ENCODE data around the gene SELENBP1. TPM values are rescaled to one million over a fixed set of nuclear protein-coding genes. Genes with fewer than 3 reads are reported as not detected.
A peak's percentile ranks its signal among the peaks of the same experiment; 100 is the strongest.
"Not testable (repeated sequence)": the region's sequence is repeated elsewhere in the genome, so short reads cannot be mapped to it uniquely, and the experiment has no call there.

The SELENBP1 gene
- total RNA-seq, 1 donor from 2014 or later, result 99.1 TPM

DNA sequence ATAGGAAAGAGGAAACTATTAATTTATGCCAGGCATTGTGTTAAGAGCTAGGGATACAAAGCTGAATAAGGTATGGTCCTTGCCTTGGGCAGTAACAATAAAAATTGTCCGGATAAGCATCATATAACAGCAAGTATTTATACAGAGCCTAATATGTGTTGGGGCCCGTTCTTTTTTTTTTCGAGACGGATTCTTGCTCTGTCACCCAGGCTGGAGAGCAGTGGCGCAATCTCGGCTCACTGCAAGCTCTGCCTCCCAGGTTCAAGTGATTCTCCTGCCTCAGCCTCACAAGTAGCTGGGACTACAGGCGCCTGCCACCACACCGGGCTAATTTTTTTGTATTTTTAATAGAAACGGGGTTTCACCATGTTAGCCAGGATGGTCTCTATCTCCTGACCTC is 22.2 kb downstream of the SELENBP1 start:
- DNase-seq; ATAC-seq; intact Hi-C loops (cut with micrococcal nuclease): not testable (repeated sequence)

DNA sequence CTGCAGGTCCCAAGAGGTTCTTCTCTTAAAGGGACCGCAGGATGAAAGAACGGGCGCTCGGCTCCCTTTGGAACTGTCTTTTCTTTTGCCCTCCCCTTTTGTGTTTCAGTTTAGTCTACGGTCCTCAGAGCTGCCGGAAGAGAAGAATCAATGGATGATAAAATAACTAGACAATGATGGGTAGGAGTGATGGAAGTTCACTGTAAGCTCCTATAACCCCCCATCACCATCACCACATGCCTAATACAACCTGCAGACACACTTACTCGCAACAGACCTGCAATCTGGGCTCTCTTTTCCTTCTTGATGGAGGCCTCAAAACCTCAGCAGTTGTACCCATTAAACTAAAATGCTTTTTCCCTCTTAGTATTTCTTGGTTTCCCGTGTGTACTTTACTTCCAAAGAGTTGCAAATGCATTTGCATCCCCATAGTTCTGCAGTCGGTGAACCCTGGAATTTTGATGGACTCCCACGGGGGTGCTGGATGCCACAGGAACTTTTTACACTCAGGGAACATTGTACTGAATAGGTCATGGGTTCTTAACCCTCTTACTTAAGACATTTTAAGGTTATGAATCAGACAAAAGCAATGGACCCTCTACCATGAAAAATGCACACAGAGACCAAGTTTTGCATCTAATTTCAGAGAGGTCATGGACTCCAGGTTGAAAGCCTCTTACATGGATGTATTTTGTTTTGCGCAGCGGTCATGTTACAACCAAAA is 24.8 kb downstream of the SELENBP1 start:
- intact Hi-C loops (cut with micrococcal nuclease), result loop anchor here (10.0 kb wide), 1 partner anchor 47 kb away; the partner anchor contains the start of gene PSMB4

DNA sequence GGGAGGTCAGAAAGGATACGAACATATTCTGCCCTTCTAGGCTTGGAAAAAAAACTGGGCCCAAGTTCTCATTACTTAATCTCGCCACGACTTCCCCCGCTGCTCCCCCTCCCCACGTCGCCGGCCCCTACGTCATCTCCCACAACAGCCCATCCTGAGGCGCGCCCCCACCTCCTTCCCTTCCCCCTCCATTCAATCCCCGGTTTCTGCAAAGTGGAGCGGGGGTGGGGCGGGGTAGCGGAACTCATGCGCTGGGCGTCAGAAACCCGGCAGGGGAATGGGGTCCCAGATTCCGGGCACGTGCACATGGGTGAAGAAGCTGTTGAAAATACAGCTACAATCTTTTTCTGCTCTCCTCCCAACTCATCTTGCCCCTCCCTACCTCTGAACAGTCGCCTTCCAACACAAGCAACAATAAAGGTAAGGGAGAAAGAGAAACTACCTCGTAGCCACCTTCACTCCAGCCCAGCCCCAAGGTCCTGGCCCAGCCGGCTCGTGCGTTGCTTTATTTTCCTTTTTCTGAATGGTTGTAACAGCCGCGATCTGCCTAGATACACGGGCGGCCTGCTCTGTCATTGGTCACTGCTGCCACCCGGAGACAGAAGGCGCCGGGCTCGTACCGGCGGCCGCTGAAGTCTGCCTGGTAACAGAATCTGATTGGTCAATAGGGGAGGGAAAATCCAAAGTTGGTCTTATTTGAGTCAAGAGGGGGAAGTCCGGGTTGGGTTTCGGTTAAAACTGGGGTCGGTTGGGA is 25.6 kb downstream of the SELENBP1 start, which contains the start of gene RFX5:
TSS of gene RFX5 (minus strand) at position 484 of the 754 bp plus-strand sequence. CDS start 932 bp downstream, outside the sequence.
- ATAC-seq (peak; percentile 99), DNase-seq (peak; percentile 95)
- intact Hi-C loops (cut with micrococcal nuclease), result loop anchor here (10.0 kb wide), 1 partner anchor 48 kb away; the partner anchor contains the start of gene PSMB4

More for the DNA sequence above, 24.8 kb downstream of the SELENBP1 start:
- no peak for DNase-seq
- ATAC-seq, result no peak

- DNase-seq (no peak), ATAC-seq (no peak)
- intact Hi-C loops (cut with micrococcal nuclease), result loop anchor here (10.0 kb wide), 1 partner anchor 49 kb away; the partner anchor contains the start of gene PSMB4
Measured at GRCh38 chr1:151346082-151346768, 26.3 kb downstream of the SELENBP1 start.

- no peak for DNase-seq
- no peak for ATAC-seq
- intact Hi-C loops (cut with micrococcal nuclease), result loop anchor here (10.0 kb wide), 1 partner anchor 51 kb away; the partner anchor contains the start of gene PSMB4
Measured at GRCh38 chr1:151344291-151344690, 28.2 kb downstream of the SELENBP1 start.

- intact Hi-C loops (cut with micrococcal nuclease), result loop anchor here (10.0 kb wide), 1 partner anchor 51 kb away; the partner anchor contains the start of gene PSMB4
- no peak for ATAC-seq
- no peak for DNase-seq
Measured at GRCh38 chr1:151343587-151343986, 28.9 kb downstream of the SELENBP1 start.

DNA sequence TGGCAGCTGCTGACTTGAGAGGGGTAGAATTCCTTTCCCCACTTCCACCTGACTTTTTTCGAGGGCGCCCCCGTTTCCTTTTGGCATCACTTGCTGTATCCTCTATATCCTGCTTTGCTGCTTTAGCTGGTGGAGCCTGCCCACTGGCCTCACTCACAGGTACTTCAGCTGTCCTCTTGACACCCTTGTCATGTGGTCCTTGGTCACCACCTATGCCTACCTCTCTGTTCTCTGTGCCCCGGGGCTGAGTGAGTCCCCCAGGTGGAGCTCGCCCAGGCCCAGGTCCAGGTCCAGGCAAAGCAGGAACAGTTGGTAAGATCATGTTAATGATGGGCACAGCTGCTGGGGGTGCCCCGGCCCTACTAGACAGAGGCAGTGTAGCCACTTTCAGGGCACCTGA is 29.9 kb downstream of the SELENBP1 start:
- DNase-seq, result no peak
- ATAC-seq, result no peak
- intact Hi-C loops (cut with micrococcal nuclease), result loop anchor here (10.0 kb wide), 1 partner anchor 52 kb away; the partner anchor contains the start of gene PSMB4

GRCh38 chr1:151342021-151342420 is 30.5 kb downstream of the SELENBP1 start:
- intact Hi-C loops (cut with micrococcal nuclease), result loop anchor here (10.0 kb wide), 1 partner anchor 53 kb away; the partner anchor contains the start of gene PSMB4
- ATAC-seq (no peak), DNase-seq (no peak)

DNA sequence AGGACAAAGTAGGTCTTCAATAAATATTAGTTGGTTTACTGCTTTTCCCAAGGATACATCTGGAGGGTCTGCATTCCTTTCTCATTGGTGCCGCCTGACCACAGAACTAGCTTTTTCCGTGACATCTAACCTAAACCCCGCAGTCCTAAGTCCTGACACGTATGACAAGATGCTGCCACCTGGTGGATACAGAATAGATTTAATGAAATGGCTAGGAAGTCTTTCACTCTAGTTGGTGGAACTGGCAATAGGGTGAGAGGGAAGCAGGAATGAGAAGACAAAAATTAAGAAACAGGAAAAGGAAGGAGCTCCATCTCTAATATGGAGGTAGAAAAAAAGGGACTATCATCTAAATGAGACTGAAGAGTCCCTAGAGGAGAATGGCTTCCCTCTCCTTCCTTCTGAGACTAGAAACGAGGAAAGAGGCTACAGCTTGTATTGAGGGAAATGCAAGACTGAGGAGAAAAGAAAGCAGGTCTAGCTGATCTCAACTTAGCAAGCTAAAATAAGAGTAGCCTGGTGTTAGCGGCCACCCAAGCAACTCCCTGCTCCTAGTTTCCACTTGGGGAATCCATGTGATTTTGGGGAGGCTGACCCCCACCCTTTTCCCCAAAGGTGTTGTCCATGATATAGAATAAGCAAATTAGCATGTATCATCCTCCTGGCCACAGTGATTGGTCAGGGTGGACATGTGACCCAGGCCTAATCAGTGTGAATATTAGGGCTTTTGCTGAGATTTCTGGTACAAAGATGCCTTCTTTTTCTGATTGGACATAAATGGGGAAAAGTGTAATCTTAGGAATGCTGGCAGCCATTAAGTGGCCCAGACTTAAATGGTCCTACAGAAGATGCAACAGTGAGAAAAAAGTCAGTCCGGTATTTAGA is 31.4 kb downstream of the SELENBP1 start:
- ATAC-seq (peak; percentile 90), DNase-seq (no peak)
- intact Hi-C loops (cut with micrococcal nuclease), result loop anchor here (2.0 to 10.0 kb wide), 2 partner anchors 40 to 54 kb away; partner anchors contain the start of gene PSMB4

- intact Hi-C loops (cut with micrococcal nuclease), result no loop called here
- DNase-seq (no peak), ATAC-seq (no peak)
Measured at GRCh38 chr1:151336556-151336955, 35.9 kb downstream of the SELENBP1 start.

DNA sequence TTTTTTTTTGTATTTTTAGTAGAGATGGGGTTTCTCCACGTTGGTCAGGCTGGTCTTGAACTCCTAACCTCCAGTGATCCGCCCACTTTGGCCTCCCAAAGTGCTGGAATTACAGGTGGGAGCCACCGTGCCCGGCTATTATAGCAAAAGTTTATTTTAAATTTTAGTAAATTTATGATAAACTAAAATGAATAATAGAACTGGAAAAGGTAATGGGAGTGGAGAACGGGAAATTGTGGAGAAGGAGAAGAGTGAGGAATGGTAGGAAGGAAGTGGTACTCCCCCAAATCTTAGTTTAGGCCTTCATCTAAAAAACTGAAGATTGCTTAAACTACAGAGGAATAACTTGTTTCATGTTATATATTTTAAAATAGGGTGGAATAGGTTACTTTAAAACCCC is 37.7 kb downstream of the SELENBP1 start:
- ATAC-seq (no peak), DNase-seq (no peak)
- intact Hi-C loops (cut with micrococcal nuclease), result no loop called here

DNA sequence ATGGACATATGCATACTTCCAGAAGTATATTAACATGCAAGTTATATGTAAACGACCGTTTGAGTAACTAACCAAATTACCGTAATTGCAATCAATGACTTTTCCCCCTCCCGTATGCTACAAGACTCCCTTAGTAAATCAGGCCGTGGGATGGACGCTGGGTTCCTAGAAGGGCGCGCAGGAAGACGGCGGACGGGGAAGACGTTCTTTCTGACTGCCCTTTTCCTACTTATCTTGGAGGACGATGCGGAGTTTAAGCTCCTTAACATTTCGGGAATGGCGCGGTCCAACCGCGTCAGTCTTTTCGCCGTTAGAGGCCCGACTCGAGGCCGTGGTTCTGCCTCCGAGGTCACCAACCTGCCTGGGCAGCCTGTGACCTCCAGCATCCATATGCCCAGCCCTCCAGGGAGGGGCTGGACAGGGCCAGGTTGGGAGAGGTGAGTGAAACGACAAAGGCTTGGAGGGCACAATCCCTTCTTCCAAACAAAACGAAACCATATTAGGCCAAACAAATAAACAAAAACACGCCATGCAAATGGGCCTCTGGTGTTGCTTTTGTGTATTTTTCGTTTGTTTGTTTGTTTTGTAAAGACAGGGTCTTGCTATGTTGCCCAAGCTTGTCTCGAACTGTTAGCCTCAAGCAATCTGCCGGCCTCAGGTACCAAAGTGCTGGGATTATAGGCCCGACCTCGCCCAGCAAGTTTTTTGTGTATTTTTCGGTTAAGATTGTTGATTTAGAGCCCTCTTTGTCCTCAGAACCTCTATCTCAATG is 44.4 kb downstream of the SELENBP1 start:
- intact Hi-C loops (cut with micrococcal nuclease), result no loop called here
- DNase-seq (peak; percentile 46), ATAC-seq (peak; percentile 42)

- intact Hi-C loops (cut with micrococcal nuclease), result no loop called here
- ATAC-seq (peak; percentile 98), DNase-seq (peak; percentile 88)
Measured at GRCh38 chr1:151327223-151327902, 45.1 kb downstream of the SELENBP1 start, which contains the start of gene PI4KB. TSS of gene PI4KB (minus strand) at chr1:151327416. CDS start at chr1:151316481, 10,935 bp downstream.

DNA sequence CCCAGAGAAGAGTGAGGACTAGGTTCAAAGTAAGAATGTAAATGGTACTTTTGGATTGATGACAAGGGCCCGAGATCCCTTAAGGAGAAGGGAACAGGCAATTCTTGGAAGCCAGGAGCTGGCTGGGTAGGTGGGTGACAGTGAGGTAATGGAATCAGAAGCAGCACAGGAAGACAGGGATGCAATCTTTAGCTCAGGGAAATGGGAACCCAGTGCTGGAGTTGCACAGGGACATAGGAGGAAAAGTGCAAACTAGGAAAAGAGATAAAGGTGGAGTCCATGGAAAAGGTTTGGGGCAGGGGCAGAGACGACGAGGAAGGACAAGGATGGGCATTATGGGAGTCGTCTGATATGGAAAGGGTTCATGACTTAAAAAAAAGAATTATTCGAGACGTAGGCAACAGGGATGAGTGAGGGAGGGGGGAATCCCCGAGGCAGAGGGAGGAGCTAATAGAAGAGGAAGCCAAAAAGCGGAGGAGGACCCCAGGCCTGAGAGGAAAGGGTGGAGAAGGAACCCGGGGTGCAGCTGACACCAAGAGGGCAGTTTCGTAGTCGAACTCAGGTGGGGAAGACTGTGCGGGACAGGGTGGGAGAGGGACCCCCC is 45.8 kb downstream of the SELENBP1 start:
- peak; percentile 57 for DNase-seq
- peak; percentile 64 for ATAC-seq
- intact Hi-C loops (cut with micrococcal nuclease), result no loop called here

GRCh38 chr1:151325646-151326429 is 46.7 kb downstream of the SELENBP1 start:
- intact Hi-C loops (cut with micrococcal nuclease), result no loop called here
- DNase-seq, result no peak
- ATAC-seq, result no peak

DNA sequence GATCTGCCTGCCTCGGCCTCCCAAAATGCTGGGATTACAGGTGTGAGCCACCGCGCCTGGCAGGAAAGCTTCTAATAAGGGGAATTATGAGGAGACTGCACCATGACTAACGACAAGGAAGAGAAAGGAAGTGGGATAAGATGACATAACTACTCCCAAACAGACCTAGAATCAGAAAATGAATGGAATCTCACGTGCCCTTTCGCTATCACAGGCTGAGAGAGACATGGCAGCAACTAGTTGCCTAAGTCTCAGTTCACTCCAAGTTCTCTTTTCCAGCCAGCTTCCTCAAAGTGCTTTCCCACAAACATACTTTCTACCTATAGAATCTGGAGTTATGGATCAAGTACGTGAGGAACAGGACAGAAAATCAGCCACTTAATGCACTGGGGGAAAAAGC is 47.3 kb downstream of the SELENBP1 start:
- intact Hi-C loops (cut with micrococcal nuclease), result no loop called here
- DNase-seq (no peak), ATAC-seq (no peak)
